ENCODE data around the gene ARTN.

Gene ARTN

GRCh38 chr1:43908858-43909257 lies 24.7 kb upstream of the ARTN start:
- DNase-seq (ENCODE audit: low read depth in 1 of 2, low spot score in 1 of 2), result peak in 1 of 2 experiments; percentile 29
- no peak for TF ChIP-seq JUND (IDR thresholded peaks at IDR 0.05; ENCODE audit: low read depth)
- in situ Hi-C loops (cut with HindIII; ENCODE audit: low pct_unique_long_range_greater_than_20kb, low sequenced_read_pairs), result no loop called here

- in situ Hi-C loops (cut with HindIII; ENCODE audit: low pct_unique_long_range_greater_than_20kb, low sequenced_read_pairs), result no loop called here
- peak in 1 of 2 experiments; percentile 49 for DNase-seq (ENCODE audit: low read depth in 1 of 2, low spot score in 1 of 2)
These were observed 23.3 kb upstream of the ARTN start for GRCh38 chr1:43910343-43910742.

GRCh38 chr1:43912607-43913006 lies 21.0 kb upstream of the ARTN start:
- DNase-seq (ENCODE audit: low read depth in 1 of 2, low spot score in 1 of 2), result no peak
- no peak for TF ChIP-seq JUND (IDR thresholded peaks at IDR 0.05; ENCODE audit: low read depth)

More at GRCh38 chr1:43910343-43910742, 23.3 kb upstream of the ARTN start:
- TF ChIP-seq JUND (IDR thresholded peaks at IDR 0.05; ENCODE audit: low read depth), result no peak

GRCh38 chr1:43913051-43913501 lies 20.5 kb upstream of the ARTN start:
- in situ Hi-C loops (cut with HindIII; ENCODE audit: low pct_unique_long_range_greater_than_20kb, low sequenced_read_pairs), result no loop called here
- TF ChIP-seq JUND (IDR thresholded peaks at IDR 0.05; ENCODE audit: low read depth), result no peak
- DNase-seq (ENCODE audit: low read depth in 1 of 2, low spot score in 1 of 2), result no peak

More at GRCh38 chr1:43912607-43913006, 21.0 kb upstream of the ARTN start:
- in situ Hi-C loops (cut with HindIII; ENCODE audit: low pct_unique_long_range_greater_than_20kb, low sequenced_read_pairs), result no loop called here

- in situ Hi-C loops (cut with HindIII; ENCODE audit: low pct_unique_long_range_greater_than_20kb, low sequenced_read_pairs), result no loop called here
- no peak for TF ChIP-seq JUND (IDR thresholded peaks at IDR 0.05; ENCODE audit: low read depth)
- DNase-seq (ENCODE audit: low read depth in 1 of 2, low spot score in 1 of 2), result no peak
These were observed 19.8 kb upstream of the ARTN start for GRCh38 chr1:43913666-43914360.

- no peak for TF ChIP-seq JUND (IDR thresholded peaks at IDR 0.05; ENCODE audit: low read depth)
- DNase-seq (ENCODE audit: low read depth in 1 of 2, low spot score in 1 of 2), result no peak
- in situ Hi-C loops (cut with HindIII; ENCODE audit: low pct_unique_long_range_greater_than_20kb, low sequenced_read_pairs), result no loop called here
These were observed 18.8 kb upstream of the ARTN start for GRCh38 chr1:43914576-43915525.

- in situ Hi-C loops (cut with HindIII; ENCODE audit: low pct_unique_long_range_greater_than_20kb, low sequenced_read_pairs), result no loop called here
- no peak for DNase-seq (ENCODE audit: low read depth in 1 of 2, low spot score in 1 of 2)
- TF ChIP-seq JUND (IDR thresholded peaks at IDR 0.05; ENCODE audit: low read depth), result no peak
These were observed 13.7 kb upstream of the ARTN start for GRCh38 chr1:43919906-43920305.

- no peak for TF ChIP-seq JUND (IDR thresholded peaks at IDR 0.05; ENCODE audit: low read depth)
- in situ Hi-C loops (cut with HindIII; ENCODE audit: low pct_unique_long_range_greater_than_20kb, low sequenced_read_pairs), result no loop called here
- DNase-seq (ENCODE audit: low read depth in 1 of 2, low spot score in 1 of 2), result no peak
These were observed 12.6 kb upstream of the ARTN start for GRCh38 chr1:43921022-43921421.

GRCh38 chr1:43924516-43924915 lies 9.1 kb upstream of the ARTN start:
- no peak for DNase-seq (ENCODE audit: low read depth in 1 of 2, low spot score in 1 of 2)
- TF ChIP-seq JUND (IDR thresholded peaks at IDR 0.05; ENCODE audit: low read depth), result no peak
- in situ Hi-C loops (cut with HindIII; ENCODE audit: low pct_unique_long_range_greater_than_20kb, low sequenced_read_pairs), result no loop called here

- DNase-seq (ENCODE audit: low read depth in 1 of 2, low spot score in 1 of 2), result no peak
- in situ Hi-C loops (cut with HindIII; ENCODE audit: low pct_unique_long_range_greater_than_20kb, low sequenced_read_pairs), result no loop called here
- TF ChIP-seq JUND (IDR thresholded peaks at IDR 0.05; ENCODE audit: low read depth), result no peak
These were observed 7.8 kb upstream of the ARTN start for GRCh38 chr1:43925846-43926245.

- peak; percentile 31 to 49 for DNase-seq (ENCODE audit: low read depth in 1 of 2, low spot score in 1 of 2)
- in situ Hi-C loops (cut with HindIII; ENCODE audit: low pct_unique_long_range_greater_than_20kb, low sequenced_read_pairs), result no loop called here
- TF ChIP-seq JUND (IDR thresholded peaks at IDR 0.05; ENCODE audit: low read depth), result no peak
These were observed 3.2 kb upstream of the ARTN start for GRCh38 chr1:43930168-43930948.

- in situ Hi-C loops (cut with HindIII; ENCODE audit: low pct_unique_long_range_greater_than_20kb, low sequenced_read_pairs), result no loop called here
- no peak for TF ChIP-seq JUND (IDR thresholded peaks at IDR 0.05; ENCODE audit: low read depth)
These were observed 2.7 kb upstream of the ARTN start for GRCh38 chr1:43930949-43931275.

More at GRCh38 chr1:43930949-43931275, 2.7 kb upstream of the ARTN start:
- no peak for DNase-seq (ENCODE audit: low read depth in 1 of 2, low spot score in 1 of 2)

All from T47D (cell line).